Measurements from ENCODE around the gene MILR1. TPM values are rescaled to one million over a fixed set of nuclear protein-coding genes. Genes with fewer than 3 reads are reported as not detected.
"Not testable (repeated sequence)": the region's sequence is repeated elsewhere in the genome, so short reads cannot be mapped to it uniquely, and the experiment has no call there.

Gene MILR1
- 7.0 TPM for polyA plus RNA-seq (ENCODE audit: insufficient read length)

- peak; percentile 38 for DNase-seq (ENCODE audit: low read depth)
Measured at GRCh38 chr17:64448665-64449512, at the start of gene MILR1. Gene MILR1 (plus strand): TSS chr17:64449115. CDS start chr17:64449169, 54 bp downstream.

- DNase-seq (ENCODE audit: low read depth), result no peak
Measured at GRCh38 chr17:64399767-64400156, 49.2 kb upstream of the MILR1 start.

- no peak for DNase-seq (ENCODE audit: low read depth)
Measured at GRCh38 chr17:64400642-64401041, 48.3 kb upstream of the MILR1 start.

- no peak for DNase-seq (ENCODE audit: low read depth)
Measured at GRCh38 chr17:64401244-64401860, 47.6 kb upstream of the MILR1 start.

- DNase-seq (ENCODE audit: low read depth), result no peak
Measured at GRCh38 chr17:64401941-64402340, 47.0 kb upstream of the MILR1 start.

GRCh38 chr17:64402469-64402868 is 46.4 kb upstream of the MILR1 start:
- no peak for DNase-seq (ENCODE audit: low read depth)

- DNase-seq (ENCODE audit: low read depth), result no peak
Measured at GRCh38 chr17:64403881-64404460, 44.9 kb upstream of the MILR1 start.

GRCh38 chr17:64406321-64407200 is 42.4 kb upstream of the MILR1 start:
- no peak for DNase-seq (ENCODE audit: low read depth)

- no peak for DNase-seq (ENCODE audit: low read depth)
Measured at GRCh38 chr17:64410750-64411490, 38.0 kb upstream of the MILR1 start.

- no peak for DNase-seq (ENCODE audit: low read depth)
Measured at GRCh38 chr17:64411999-64412771, 36.7 kb upstream of the MILR1 start.

- no peak for DNase-seq (ENCODE audit: low read depth)
Measured at GRCh38 chr17:64412944-64413381, 36.0 kb upstream of the MILR1 start.

- DNase-seq (ENCODE audit: low read depth), result no peak
Measured at GRCh38 chr17:64413513-64413912, 35.4 kb upstream of the MILR1 start.

- peak; percentile 52 for DNase-seq (ENCODE audit: low read depth)
Measured at GRCh38 chr17:64418506-64419339, 30.2 kb upstream of the MILR1 start.

- DNase-seq (ENCODE audit: low read depth), result peak; percentile 55
Measured at GRCh38 chr17:64420143-64420670, 28.7 kb upstream of the MILR1 start.

GRCh38 chr17:64422121-64422520 is 26.8 kb upstream of the MILR1 start:
- not testable (repeated sequence) for DNase-seq (ENCODE audit: low read depth)

GRCh38 chr17:64423881-64424280 is 25.0 kb upstream of the MILR1 start:
- DNase-seq (ENCODE audit: low read depth), result no peak

- no peak for DNase-seq (ENCODE audit: low read depth)
Measured at GRCh38 chr17:64424324-64424849, 24.5 kb upstream of the MILR1 start.

- no peak for DNase-seq (ENCODE audit: low read depth)
Measured at GRCh38 chr17:64425191-64425590, 23.7 kb upstream of the MILR1 start.

- DNase-seq (ENCODE audit: low read depth), result no peak
Measured at GRCh38 chr17:64426596-64426995, 22.3 kb upstream of the MILR1 start.

Data from forelimb muscle (tissue), 1 donor.